ENCODE data around the gene GAL3ST2. TPM values are rescaled to one million over a fixed set of nuclear protein-coding genes. Genes with fewer than 3 reads are reported as not detected.

Gene GAL3ST2
- total RNA-seq, 2 donors from 2014 or later = 0.49 to 2.2 TPM

GRCh38 chr2:241834527-241835210 is 58.0 kb downstream of the GAL3ST2 start:
- ATAC-seq (ENCODE audit: insufficient number of reproducible peaks, low FRiP score, low read depth) = no peak
- Histone ChIP-seq H3K4me3 (no peak overlapping the region), H3K9me3 (no peaks in the 10 kb centered on the region), H3K27me3 (replicated peaks; ENCODE audit: insufficient read depth) (no peaks in the 10 kb centered on the region), H3K36me3 (no peaks in the 10 kb centered on the region), H3K4me1 (ENCODE audit: control insufficient read depth in 1 of 2, low read depth in 2 of 2) (peaks cover 3 to 13% of the 10 kb centered on the region in 2 donors), H3K27ac (no peak overlapping the region)
- no peak for DNase-seq (ENCODE audit: low spot score)
- no peak for TF ChIP-seq CTCF (IDR thresholded peaks at IDR 0.05)

- no peak overlapping the region for H3K4me3 ChIP-seq
- TF ChIP-seq CTCF (IDR thresholded peaks at IDR 0.05) = no peak
- H3K27ac ChIP-seq = no peak overlapping the region
- ATAC-seq (ENCODE audit: insufficient number of reproducible peaks, low FRiP score, low read depth) (no peak), DNase-seq (ENCODE audit: low spot score) (no peak)
- H3K36me3 ChIP-seq = no peaks in the 10 kb centered on the region
- no peaks in the 10 kb centered on the region for H3K9me3 ChIP-seq
- no peaks in the 10 kb centered on the region for H3K27me3 ChIP-seq (replicated peaks; ENCODE audit: insufficient read depth)
- peaks cover 3 to 13% of the 10 kb centered on the region in 2 donors for H3K4me1 ChIP-seq (ENCODE audit: control insufficient read depth in 1 of 2, low read depth in 2 of 2)
These were observed 59.0 kb downstream of the GAL3ST2 start for GRCh38 chr2:241835611-241836010.

- DNase-seq (ENCODE audit: low spot score) (no peak), ATAC-seq (ENCODE audit: insufficient number of reproducible peaks, low FRiP score, low read depth) (no peak)
- no peaks in the 10 kb centered on the region for H3K36me3 ChIP-seq
- H3K27me3 ChIP-seq (replicated peaks; ENCODE audit: insufficient read depth) = no peaks in the 10 kb centered on the region
- H3K4me3 ChIP-seq = no peak overlapping the region
- H3K4me1 ChIP-seq (ENCODE audit: control insufficient read depth in 1 of 2, low read depth in 2 of 2) = peaks cover 3 to 13% of the 10 kb centered on the region in 2 donors
- H3K27ac ChIP-seq = no peak overlapping the region
- no peaks in the 10 kb centered on the region for H3K9me3 ChIP-seq
- peak; percentile 13 for TF ChIP-seq CTCF (IDR thresholded peaks at IDR 0.05)
These were observed 59.7 kb downstream of the GAL3ST2 start for GRCh38 chr2:241836292-241836691.

GRCh38 chr2:241837197-241837965 is 60.8 kb downstream of the GAL3ST2 start:
- Histone ChIP-seq H3K27ac (no peak overlapping the region), H3K4me1 (ENCODE audit: control insufficient read depth in 1 of 2, low read depth in 2 of 2) (peaks cover 3 to 13% of the 10 kb centered on the region in 2 donors), H3K4me3 (no peak overlapping the region), H3K36me3 (no peaks in the 10 kb centered on the region), H3K27me3 (replicated peaks; ENCODE audit: insufficient read depth) (no peaks in the 10 kb centered on the region), H3K9me3 (no peaks in the 10 kb centered on the region)
- DNase-seq (ENCODE audit: low spot score) = no peak
- no peak for TF ChIP-seq CTCF (IDR thresholded peaks at IDR 0.05)
- ATAC-seq (ENCODE audit: insufficient number of reproducible peaks, low FRiP score, low read depth) = no peak

Data from thoracic aorta (tissue), 2 donors.